Neural progenitor cell (in vitro differentiated cells): ENCODE measurements around the gene FRY.

Source experiments
- EZH2phosphoT487 ChIP-seq: fragments of 200-600 bp; sonication (generic); IDR thresholded peaks from 2 replicates; pipeline ENCODE4 v1.6.1; 2017; ENCODE audit warnings: antibody characterized with exemption
- TF ChIP-seq, protein P1 (sequence below): fragments of 200-600 bp; sonication (generic); IDR thresholded peaks from 2 replicates; pipeline ENCODE4 v1.5.1; 2017; ENCODE audit warnings: antibody characterized with exemption, mild to moderate bottlenecking

DNA sequence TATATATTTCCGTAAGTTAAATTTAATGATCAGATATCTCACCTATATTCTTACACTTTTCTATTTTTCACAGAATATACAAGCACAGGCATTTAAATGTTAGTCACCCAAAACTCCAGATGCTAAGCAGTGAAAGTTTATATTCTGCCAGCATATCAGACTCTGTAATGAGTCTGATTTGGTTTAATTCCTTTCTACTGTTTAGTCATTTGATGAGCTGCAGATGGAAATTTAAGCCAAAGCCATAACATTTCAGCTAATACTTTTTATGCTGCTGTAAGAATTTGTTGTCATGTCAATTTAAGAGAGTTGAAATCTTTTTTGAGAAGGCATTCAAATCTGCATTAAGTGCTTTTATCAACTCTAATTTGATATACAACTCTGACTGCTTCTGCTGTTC is 8.0 kb downstream of the FRY start:
- TF ChIP-seq, protein P1, sequence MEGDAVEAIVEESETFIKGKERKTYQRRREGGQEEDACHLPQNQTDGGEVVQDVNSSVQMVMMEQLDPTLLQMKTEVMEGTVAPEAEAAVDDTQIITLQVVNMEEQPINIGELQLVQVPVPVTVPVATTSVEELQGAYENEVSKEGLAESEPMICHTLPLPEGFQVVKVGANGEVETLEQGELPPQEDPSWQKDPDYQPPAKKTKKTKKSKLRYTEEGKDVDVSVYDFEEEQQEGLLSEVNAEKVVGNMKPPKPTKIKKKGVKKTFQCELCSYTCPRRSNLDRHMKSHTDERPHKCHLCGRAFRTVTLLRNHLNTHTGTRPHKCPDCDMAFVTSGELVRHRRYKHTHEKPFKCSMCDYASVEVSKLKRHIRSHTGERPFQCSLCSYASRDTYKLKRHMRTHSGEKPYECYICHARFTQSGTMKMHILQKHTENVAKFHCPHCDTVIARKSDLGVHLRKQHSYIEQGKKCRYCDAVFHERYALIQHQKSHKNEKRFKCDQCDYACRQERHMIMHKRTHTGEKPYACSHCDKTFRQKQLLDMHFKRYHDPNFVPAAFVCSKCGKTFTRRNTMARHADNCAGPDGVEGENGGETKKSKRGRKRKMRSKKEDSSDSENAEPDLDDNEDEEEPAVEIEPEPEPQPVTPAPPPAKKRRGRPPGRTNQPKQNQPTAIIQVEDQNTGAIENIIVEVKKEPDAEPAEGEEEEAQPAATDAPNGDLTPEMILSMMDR = no peak
- no peak for TF ChIP-seq EZH2phosphoT487
